Endothelial cell of umbilical vein (primary cell): ENCODE measurements around the gene TRPM3. TPM values are rescaled to one million over a fixed set of nuclear protein-coding genes. Genes with fewer than 3 reads are reported as not detected.

ENCODE experiments used
- BruUV-seq: library from RNA; stranded (reverse); fragments of 400-500 nt; replicated peaks from 2 replicates; lab custom pipeline; 2021; lab: Mats Ljungman, UMichigan
- CTCF ChIA-PET: fragments of 300-600, 350-600 bp; sonication (Branson Sonifier 250); formaldehyde crosslinking; loops from one replicate; lab custom pipeline; 2021; ENCODE audit warnings: antibody characterized with exemption, inconsistent platforms; lab: Charles Lee
- POLR2A ChIA-PET: fragments of 300-600, 350-600 bp; sonication (Branson Sonifier 250); formaldehyde crosslinking; loops from one replicate; lab custom pipeline; 2021; ENCODE audit warnings: antibody characterized with exemption, inconsistent platforms; lab: Charles Lee
- DNase-seq: peaks from one replicate; pipeline ENCODE4 v3.0.0-alpha.2; 2011; ENCODE audit warnings: low read depth, low spot score
- FAIRE-seq: peaks from 2 replicates; lab custom pipeline; 2011; peaks lifted over from hg19 to GRCh38; lab: Jason Lieb, UNC
- H2AFZ ChIP-seq: 2 replicates; pipeline ENCODE4 v1.6.0; 2012; ENCODE audit warnings: low read depth, low read length, control low read depth, inconsistent platforms
- H3K27ac ChIP-seq: 2 replicates; pipeline ENCODE4 v1.5.1; 2011; ENCODE audit warnings: low read depth, mild to moderate bottlenecking, control low read depth, low read length, moderate library complexity; ENCODE audit not compliant: insufficient read depth
- H3K27me3 ChIP-seq, 2 experiments: 2 replicates each; pipeline versions ENCODE4 v1.6.0 to v1.6.1; 2011; ENCODE audit warnings: low read length in 2 of 2, mixed read lengths in 1 of 2; ENCODE audit not compliant: control insufficient read depth in 2 of 2, insufficient read depth in 2 of 2
- H3K36me3 ChIP-seq, 2 experiments: 2 replicates in 1 of 2; 3 replicates in 1 of 2; pipeline ENCODE4 v1.5.1; 2011; ENCODE audit warnings: low read length in 2 of 2, mild to moderate bottlenecking in 1 of 2, moderate library complexity in 1 of 2; ENCODE audit not compliant: control insufficient read depth in 2 of 2, insufficient read depth in 2 of 2; ENCODE audit errors: extremely low read depth in 1 of 2
- H3K4me1 ChIP-seq: 3 replicates; pipeline ENCODE4 v1.5.1; 2011; ENCODE audit warnings: mild to moderate bottlenecking, low read length; ENCODE audit not compliant: control insufficient read depth, insufficient read depth; ENCODE audit errors: extremely low read depth
- H3K4me2 ChIP-seq: 2 replicates; pipeline ENCODE4 v1.6.1; 2011; ENCODE audit warnings: low read length, control low read depth, mixed read lengths; ENCODE audit not compliant: insufficient read depth
- H3K4me3 ChIP-seq, 3 experiments: fragments of 200-600 bp in 1 of 3; sonication (generic), shearing (Covaris generic) in 1 of 3; replicated peaks in 1 of 3; 2 replicates each; pipeline ENCODE4 v1.5.1; 2011 to 2016; ENCODE audit warnings: control low read depth in 3 of 3, low read length in 3 of 3, mild to moderate bottlenecking in 2 of 3, inconsistent platforms in 1 of 3, low read depth in 1 of 3, moderate library complexity in 1 of 3; ENCODE audit not compliant: insufficient read depth in 1 of 3
- H3K79me2 ChIP-seq: 2 replicates; pipeline ENCODE4 v1.6.0; 2012; ENCODE audit warnings: low read length, inconsistent platforms; ENCODE audit not compliant: control insufficient read depth, insufficient read depth
- H3K9ac ChIP-seq: replicated peaks from 2 replicates; pipeline ENCODE3; 2011; ENCODE audit warnings: low read length, control low read depth; ENCODE audit not compliant: insufficient read depth; ENCODE audit errors: extremely low read depth
- H3K9me1 ChIP-seq: replicated peaks from 3 replicates; pipeline ENCODE4 v1.6.0; 2011; ENCODE audit warnings: mild to moderate bottlenecking, low read length; ENCODE audit not compliant: control insufficient read depth, insufficient read depth; ENCODE audit errors: extremely low read depth
- H3K9me3 ChIP-seq: replicated peaks from 2 replicates; pipeline ENCODE4 v1.5.1; 2012; ENCODE audit warnings: low read length, inconsistent platforms; ENCODE audit not compliant: control insufficient read depth, insufficient read depth
- H4K20me1 ChIP-seq: replicated peaks from 2 replicates; pipeline ENCODE3; 2011; ENCODE audit warnings: mild to moderate bottlenecking, low read length; ENCODE audit not compliant: control insufficient read depth, insufficient read depth; ENCODE audit errors: extremely low read depth
- EZH2 ChIP-seq: IDR thresholded peaks from 2 replicates; pipeline ENCODE4 v1.6.1; 2012; ENCODE audit warnings: borderline replicate concordance, low read depth, mild to moderate bottlenecking, moderate library complexity, low read length, inconsistent platforms; ENCODE audit not compliant: severe bottlenecking
- FOS ChIP-seq: IDR thresholded peaks from 2 replicates; pipeline ENCODE4 v1.6.1; 2011; ENCODE audit warnings: mild to moderate bottlenecking, low read length, moderate library complexity, borderline replicate concordance; ENCODE audit not compliant: insufficient read depth
- GATA2 ChIP-seq: IDR thresholded peaks from 2 replicates; pipeline ENCODE4 v1.7.0; 2011; ENCODE audit warnings: low read depth, mild to moderate bottlenecking, moderate library complexity, mixed read lengths, low read length; ENCODE audit not compliant: insufficient read length, insufficient read depth
- JUN ChIP-seq: IDR thresholded peaks from 2 replicates; pipeline ENCODE4 v1.6.1; 2011; ENCODE audit warnings: borderline replicate concordance, low read depth; ENCODE audit not compliant: insufficient read length, insufficient read depth
- MYC ChIP-seq: IDR thresholded peaks from one replicate; pipeline ENCODE4 v1.6.1; 2011; ENCODE audit warnings: mild to moderate bottlenecking, low read depth, low read length
- POLR2A ChIP-seq: IDR thresholded peaks from 2 replicates; pipeline ENCODE4 v1.6.1; 2012; ENCODE audit warnings: low read depth, mild to moderate bottlenecking, control low read depth, low read length
- POLR2AphosphoS5 ChIP-seq: IDR thresholded peaks from 2 replicates; pipeline ENCODE4 v1.6.1; 2012; ENCODE audit warnings: low read depth, mild to moderate bottlenecking, control low read depth, low read length, moderate library complexity; ENCODE audit not compliant: insufficient read depth
- dilution Hi-C: fragments of 300-500 bp; cut with MboI; formaldehyde crosslinking; loops from one replicate; pipeline ENCODE4 v1.15.0; 2019; ENCODE audit warnings: low sequenced_read_pairs; ENCODE audit not compliant: extremely low pct_ligation_motif_present
- intact Hi-C: fragments of 100-400 bp; cut with micrococcal nuclease; formaldehyde crosslinking; loops from one replicate; pipeline ENCODE4 v1.10.0; 2022
- polyA plus RNA-seq, 4 experiments: library from polyadenylated mRNA; depleted of rRNA in 3 of 4; stranded (reverse) in 3 of 4; unstranded in 1 of 4; fragments of >200 nt; gene quantifications; 2 replicates each; pipeline versions ENCODE4 v1.2.1 to v1.2.3, GENCODE V29; 2011 to 2012; ENCODE audit warnings: missing spikeins in 1 of 4
- total RNA-seq: library from RNA; stranded (reverse); gene quantifications from 2 replicates; pipeline ENCODE4 v1.2.3, GENCODE V29; 2021
- TF ChIP-seq, protein P1 (sequence below): IDR thresholded peaks from 2 replicates; pipeline ENCODE4 v1.6.1; 2011; ENCODE audit not compliant: insufficient read depth, insufficient read length
- TF ChIP-seq, protein P2 (sequence below), 2 donors: IDR thresholded peaks; 1 replicate in 1 of 2; 2 replicates in 1 of 2; pipeline ENCODE4 v1.5.1; 2011; ENCODE audit warnings: low read length in 2 of 2, mild to moderate bottlenecking in 2 of 2, moderate library complexity in 2 of 2, control low read depth in 1 of 2, inconsistent platforms in 1 of 2, low read depth in 1 of 2; ENCODE audit not compliant: insufficient read depth in 1 of 2; ENCODE audit errors: extremely low read depth in 1 of 2

TRPM3 gene
- total and polyA plus RNA-seq, 2 donors (not counting 3 experiments of a cell fraction or from before 2014, with no cell fraction given) = 0.17 to 0.33 TPM

DNA sequence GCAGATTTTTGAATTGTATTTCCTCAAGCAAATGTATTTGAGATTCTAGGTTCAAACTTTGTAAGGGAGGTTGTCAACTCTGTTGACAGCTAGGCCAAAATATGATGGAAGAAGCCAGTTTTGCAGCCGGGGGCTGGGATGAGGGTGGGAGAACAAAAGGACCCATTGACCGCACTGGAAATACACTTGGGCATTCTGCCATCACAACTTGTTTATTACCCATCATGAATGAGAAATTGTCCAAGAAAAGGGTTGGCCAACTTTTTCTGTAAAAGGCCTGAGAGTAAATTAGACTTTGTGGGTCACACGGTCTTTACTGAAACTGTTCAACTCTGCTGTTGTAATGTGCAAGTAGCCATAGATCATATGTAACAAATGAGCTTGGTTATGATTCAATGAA, 485.6 kb downstream of the TRPM3 start:
- peaks cover 0 to 6% of the 10 kb centered on the region in 2 experiments for H3K27me3 ChIP-seq
- no peaks in the 10 kb centered on the region for H3K36me3 ChIP-seq
- no peaks in the 10 kb centered on the region for H3K79me2 ChIP-seq
- dilution Hi-C loops = no loop called here
- DNase-seq (no peak), FAIRE-seq (no peak)
- intact Hi-C loops = no loop called here
- no peaks in the 10 kb centered on the region for H3K9me3 ChIP-seq
- H3K9ac ChIP-seq = no peak overlapping the region
- no peak overlapping the region for H3K4me2 ChIP-seq
- TF ChIP-seq, protein P1, sequence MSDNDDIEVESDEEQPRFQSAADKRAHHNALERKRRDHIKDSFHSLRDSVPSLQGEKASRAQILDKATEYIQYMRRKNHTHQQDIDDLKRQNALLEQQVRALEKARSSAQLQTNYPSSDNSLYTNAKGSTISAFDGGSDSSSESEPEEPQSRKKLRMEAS = no peak
- TF ChIP-seq GATA2 (no peak), POLR2A (no peak), POLR2AphosphoS5 (no peak), MYC (no peak), FOS (no peak), JUN (no peak), EZH2 (no peak)
- TF ChIP-seq, protein P2, sequence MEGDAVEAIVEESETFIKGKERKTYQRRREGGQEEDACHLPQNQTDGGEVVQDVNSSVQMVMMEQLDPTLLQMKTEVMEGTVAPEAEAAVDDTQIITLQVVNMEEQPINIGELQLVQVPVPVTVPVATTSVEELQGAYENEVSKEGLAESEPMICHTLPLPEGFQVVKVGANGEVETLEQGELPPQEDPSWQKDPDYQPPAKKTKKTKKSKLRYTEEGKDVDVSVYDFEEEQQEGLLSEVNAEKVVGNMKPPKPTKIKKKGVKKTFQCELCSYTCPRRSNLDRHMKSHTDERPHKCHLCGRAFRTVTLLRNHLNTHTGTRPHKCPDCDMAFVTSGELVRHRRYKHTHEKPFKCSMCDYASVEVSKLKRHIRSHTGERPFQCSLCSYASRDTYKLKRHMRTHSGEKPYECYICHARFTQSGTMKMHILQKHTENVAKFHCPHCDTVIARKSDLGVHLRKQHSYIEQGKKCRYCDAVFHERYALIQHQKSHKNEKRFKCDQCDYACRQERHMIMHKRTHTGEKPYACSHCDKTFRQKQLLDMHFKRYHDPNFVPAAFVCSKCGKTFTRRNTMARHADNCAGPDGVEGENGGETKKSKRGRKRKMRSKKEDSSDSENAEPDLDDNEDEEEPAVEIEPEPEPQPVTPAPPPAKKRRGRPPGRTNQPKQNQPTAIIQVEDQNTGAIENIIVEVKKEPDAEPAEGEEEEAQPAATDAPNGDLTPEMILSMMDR (IDR thresholded peaks at IDR 0.05; ENCODE audit: extremely low read depth in 1 of 2, insufficient read depth in 1 of 2, low read depth in 1 of 2, low read length in 2 of 2) = no peak
- no peak overlapping the region for H2AFZ ChIP-seq
- BruUV-seq = no TSS peak
- H3K27ac ChIP-seq = no peak overlapping the region
- POLR2A ChIA-PET = no interaction called here
- no peak overlapping the region for H3K4me3 ChIP-seq
- no peaks in the 10 kb centered on the region for H3K9me1 ChIP-seq
- no peaks in the 10 kb centered on the region for H4K20me1 ChIP-seq
- H3K4me1 ChIP-seq = no peaks in the 10 kb centered on the region
- CTCF ChIA-PET = interaction anchor here (10.6 kb wide), 1 partner anchor 614 kb away, joined by 420 read pairs; no protein-coding TSS in a partner anchor
